HG02571 (cell line): ENCODE results near the gene NRXN3.

ENCODE experiments used
- ATAC-seq: cut with Tn5 transposase; IDR thresholded peaks from one replicate; pipeline ENCODE4 v1.9.1; 2021; ENCODE audit warnings: mild to moderate bottlenecking, moderate library complexity; ENCODE audit not compliant: unreplicated experiment

Gene NRXN3

GRCh38 chr14:78240567-78240966 lies 70.4 kb downstream of the NRXN3 start:
- ATAC-seq = no peak

- ATAC-seq = no peak
Observed at GRCh38 chr14:78242086-78242485, 71.9 kb downstream of the NRXN3 start.

GRCh38 chr14:78243187-78243586 lies 73.0 kb downstream of the NRXN3 start:
- no peak for ATAC-seq

- no peak for ATAC-seq
Observed at GRCh38 chr14:78245238-78245637, 75.1 kb downstream of the NRXN3 start.

- ATAC-seq = no peak
Observed at GRCh38 chr14:78248501-78249090, 78.4 kb downstream of the NRXN3 start.

GRCh38 chr14:78251308-78251707 lies 81.1 kb downstream of the NRXN3 start:
- no peak for ATAC-seq

- no peak for ATAC-seq
Observed at GRCh38 chr14:78253986-78254385, 83.8 kb downstream of the NRXN3 start.

GRCh38 chr14:78254911-78255461 lies 84.8 kb downstream of the NRXN3 start:
- no peak for ATAC-seq

GRCh38 chr14:78259831-78260230 lies 89.7 kb downstream of the NRXN3 start:
- ATAC-seq = no peak

GRCh38 chr14:78278464-78279250 lies 108.5 kb downstream of the NRXN3 start:
- no peak for ATAC-seq

GRCh38 chr14:78282437-78282836 lies 112.3 kb downstream of the NRXN3 start:
- ATAC-seq = no peak

GRCh38 chr14:78286210-78286609 lies 116.0 kb downstream of the NRXN3 start:
- no peak for ATAC-seq

GRCh38 chr14:78292003-78292402 lies 121.8 kb downstream of the NRXN3 start:
- peak; percentile 63 for ATAC-seq

- ATAC-seq = no peak
Observed at GRCh38 chr14:78297858-78298257, 127.7 kb downstream of the NRXN3 start.

- ATAC-seq = no peak
Observed at GRCh38 chr14:78298298-78298697, 128.1 kb downstream of the NRXN3 start.

- no peak for ATAC-seq
Observed at GRCh38 chr14:78302841-78303240, 132.7 kb downstream of the NRXN3 start.

GRCh38 chr14:78307671-78308070 lies 137.5 kb downstream of the NRXN3 start:
- no peak for ATAC-seq

GRCh38 chr14:78308079-78308478 lies 137.9 kb downstream of the NRXN3 start:
- ATAC-seq = no peak

- ATAC-seq = no peak
Observed at GRCh38 chr14:78310272-78310671, 140.1 kb downstream of the NRXN3 start.

- no peak for ATAC-seq
Observed at GRCh38 chr14:78313499-78313898, 143.3 kb downstream of the NRXN3 start.

GRCh38 chr14:78314484-78314883 lies 144.3 kb downstream of the NRXN3 start:
- ATAC-seq = no peak

- ATAC-seq = no peak
Observed at GRCh38 chr14:78316052-78316451, 145.9 kb downstream of the NRXN3 start.
